GM23338 (cell line): ENCODE data around the gene L3MBTL4. TPM values are rescaled to one million over a fixed set of nuclear protein-coding genes. Genes with fewer than 3 reads are reported as not detected.

ENCODE experiments used
- ATAC-seq: fragments of 200-7000 bp; cut with Tn5 transposase; 3 replicates; pipeline ENCODE4 v1.9.1; 2020
- DNase-seq: peaks from one replicate; pipeline ENCODE4 v3.0.0-alpha.2; 2015; ENCODE audit warnings: low spot score
- H2AFZ ChIP-seq: fragments of 200-600 bp; sonication (generic); 2 replicates; pipeline ENCODE4 v1.8.0; 2016; ENCODE audit warnings: antibody characterized with exemption, mild to moderate bottlenecking, moderate library complexity
- H3F3A ChIP-seq: fragments of 200-600 bp; sonication (generic); replicated peaks from 2 replicates; pipeline ENCODE4 v1.8.0; 2017; ENCODE audit warnings: antibody characterized with exemption, mixed run types, low read depth
- H3K27ac ChIP-seq: fragments of 200-600 bp; sonication (generic); 2 replicates; pipeline ENCODE4 v1.6.1; 2016; ENCODE audit warnings: low read depth
- H3K27me3 ChIP-seq: fragments of 200-600 bp; sonication (generic); 2 replicates; pipeline ENCODE4 v1.8.0; 2016; ENCODE audit warnings: mild to moderate bottlenecking, mixed run types, moderate library complexity; ENCODE audit not compliant: insufficient read depth
- H3K36me3 ChIP-seq: fragments of 200-600 bp; sonication (generic); 2 replicates; pipeline ENCODE4 v1.8.0; 2016; ENCODE audit warnings: mild to moderate bottlenecking; ENCODE audit not compliant: insufficient read depth
- H3K4me1 ChIP-seq: fragments of 200-600 bp; sonication (generic); 2 replicates; pipeline ENCODE4 v1.8.0; 2016; ENCODE audit warnings: mild to moderate bottlenecking, moderate library complexity; ENCODE audit not compliant: insufficient read depth
- H3K4me2 ChIP-seq: fragments of 200-600 bp; sonication (generic); 2 replicates; pipeline ENCODE4 v1.7.1; 2017; ENCODE audit warnings: mixed run types
- H3K4me3 ChIP-seq: fragments of 200-600 bp; sonication (generic); 2 replicates; pipeline ENCODE4 v1.6.1; 2016; ENCODE audit warnings: mixed run types
- H3K79me2 ChIP-seq: fragments of 200-600 bp; sonication (generic); replicated peaks from 2 replicates; pipeline ENCODE4 v1.8.0; 2017; ENCODE audit warnings: mild to moderate bottlenecking; ENCODE audit not compliant: insufficient read depth
- H3K9me2 ChIP-seq: fragments of 200-600 bp; sonication (generic); 2 replicates; pipeline ENCODE4 v1.8.0; 2017; ENCODE audit not compliant: insufficient read depth
- H4K20me1 ChIP-seq: fragments of 200-600 bp; sonication (generic); replicated peaks from 2 replicates; pipeline ENCODE4 v1.8.0; 2017; ENCODE audit warnings: mild to moderate bottlenecking; ENCODE audit not compliant: insufficient read depth
- H3K27ac Mint-ChIP-seq: 2 replicates; pipeline ENCODE4 v1.8.0; 2020; ENCODE audit warnings: inconsistent platforms, mild to moderate bottlenecking, moderate library complexity, mixed read lengths
- H3K27me3 Mint-ChIP-seq: 3 replicates; pipeline ENCODE4 v1.8.0; 2022; ENCODE audit warnings: low read depth, mild to moderate bottlenecking, moderate library complexity, mixed read lengths, inconsistent platforms; ENCODE audit not compliant: insufficient read depth, poor library complexity
- H3K36me3 Mint-ChIP-seq: 3 replicates; pipeline ENCODE4 v1.8.0; 2021; ENCODE audit warnings: low read depth, mild to moderate bottlenecking, inconsistent platforms, moderate library complexity, mixed read lengths
- H3K4me1 Mint-ChIP-seq: 3 replicates; pipeline ENCODE4 v1.8.0; 2020; ENCODE audit warnings: mild to moderate bottlenecking, inconsistent platforms, mixed read lengths
- H3K4me3 Mint-ChIP-seq: 3 replicates; pipeline ENCODE4 v1.8.0; 2021; ENCODE audit warnings: moderate library complexity, mild to moderate bottlenecking, inconsistent platforms, mixed read lengths
- H3K9me3 Mint-ChIP-seq: 3 replicates; pipeline ENCODE4 v1.8.0; 2020; ENCODE audit warnings: moderate library complexity, mild to moderate bottlenecking, inconsistent platforms, mixed read lengths
- EZH2phosphoT487 ChIP-seq: fragments of 200-600 bp; sonication (generic); IDR thresholded peaks from one replicate; pipeline ENCODE4 v1.8.1; 2018; ENCODE audit warnings: antibody characterized with exemption; ENCODE audit not compliant: unreplicated experiment
- JUNB ChIP-seq: IDR thresholded peaks from one replicate; pipeline ENCODE4 v1.6.1; 2016; ENCODE audit warnings: antibody characterized with exemption; ENCODE audit not compliant: unreplicated experiment
- POLR2AphosphoS5 ChIP-seq: IDR thresholded peaks from 2 replicates; pipeline ENCODE4 v1.6.1; 2016; ENCODE audit warnings: antibody characterized with exemption, low read depth
- STAT1 ChIP-seq: IDR thresholded peaks from one replicate; pipeline ENCODE4 v1.6.1; 2016; ENCODE audit warnings: antibody characterized with exemption; ENCODE audit not compliant: unreplicated experiment
- ZNF114 ChIP-seq: fragments of 250-450 bp; sonication (Bioruptor Pico); IDR thresholded peaks from 2 replicates; pipeline ENCODE4 v1.5.0; 2020; ENCODE audit warnings: mild to moderate bottlenecking, moderate library complexity
- ZNF331 ChIP-seq: fragments of 250-450 bp; sonication (Bioruptor Pico); IDR thresholded peaks from 2 replicates; pipeline ENCODE4 v1.5.0; 2020; ENCODE audit warnings: low read depth, mild to moderate bottlenecking, moderate library complexity
- polyA plus RNA-seq: library from polyadenylated mRNA; unstranded; fragments of >200 nt; fragmentation: Nextera tagmentation; extraction: Ambion mirVana; gene quantifications from 2 replicates; pipeline ENCODE4 v1.2.1, GENCODE V29; 2016
- total RNA-seq: library from RNA; depleted of rRNA; stranded (reverse); fragments of >200 nt; shearing (Covaris generic); gene quantifications from 2 replicates; pipeline ENCODE4 v1.2.3, GENCODE V29; 2014
- TF ChIP-seq, protein P1 (sequence below): fragments of 250-450 bp; sonication (Bioruptor Pico); IDR thresholded peaks from 2 replicates; pipeline ENCODE4 v1.5.0; 2020; ENCODE audit warnings: mild to moderate bottlenecking, moderate library complexity
- TF ChIP-seq, protein P2 (sequence below), 2 experiments: fragments of 200-600 bp in 1 of 2; sonication (generic) in 1 of 2; conservative IDR thresholded peaks; 2 replicates each; pipeline versions ENCODE4 v1.5.1 to v1.6.1; 2016 to 2017; ENCODE audit warnings: antibody characterized with exemption in 2 of 2, low read depth in 2 of 2, mild to moderate bottlenecking in 2 of 2, moderate library complexity in 1 of 2

L3MBTL4 gene
- total and polyA plus RNA-seq, 2 experiments from 2014 or later: 0.48 to 2.8 TPM

DNA sequence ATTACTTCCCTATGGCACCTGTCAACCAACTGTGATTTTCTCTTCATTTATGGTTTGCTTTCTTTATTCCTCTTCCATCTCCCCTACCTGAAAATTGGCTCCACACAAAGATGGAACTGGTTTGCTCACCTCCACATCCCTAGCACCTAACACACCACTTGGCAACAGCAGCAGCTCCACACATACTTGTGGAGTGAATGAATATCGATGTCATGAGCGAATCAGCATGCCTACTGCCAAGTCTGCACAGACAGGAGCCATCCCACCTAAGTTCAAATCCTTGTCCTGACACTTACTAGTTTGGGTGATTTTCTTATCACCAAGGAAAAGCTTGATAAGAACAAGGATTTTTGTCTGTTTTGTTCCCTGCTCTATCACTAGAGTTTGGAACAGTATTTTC lies 328.0 kb downstream of the L3MBTL4 start (continued):
- TF ChIP-seq, protein P1, sequence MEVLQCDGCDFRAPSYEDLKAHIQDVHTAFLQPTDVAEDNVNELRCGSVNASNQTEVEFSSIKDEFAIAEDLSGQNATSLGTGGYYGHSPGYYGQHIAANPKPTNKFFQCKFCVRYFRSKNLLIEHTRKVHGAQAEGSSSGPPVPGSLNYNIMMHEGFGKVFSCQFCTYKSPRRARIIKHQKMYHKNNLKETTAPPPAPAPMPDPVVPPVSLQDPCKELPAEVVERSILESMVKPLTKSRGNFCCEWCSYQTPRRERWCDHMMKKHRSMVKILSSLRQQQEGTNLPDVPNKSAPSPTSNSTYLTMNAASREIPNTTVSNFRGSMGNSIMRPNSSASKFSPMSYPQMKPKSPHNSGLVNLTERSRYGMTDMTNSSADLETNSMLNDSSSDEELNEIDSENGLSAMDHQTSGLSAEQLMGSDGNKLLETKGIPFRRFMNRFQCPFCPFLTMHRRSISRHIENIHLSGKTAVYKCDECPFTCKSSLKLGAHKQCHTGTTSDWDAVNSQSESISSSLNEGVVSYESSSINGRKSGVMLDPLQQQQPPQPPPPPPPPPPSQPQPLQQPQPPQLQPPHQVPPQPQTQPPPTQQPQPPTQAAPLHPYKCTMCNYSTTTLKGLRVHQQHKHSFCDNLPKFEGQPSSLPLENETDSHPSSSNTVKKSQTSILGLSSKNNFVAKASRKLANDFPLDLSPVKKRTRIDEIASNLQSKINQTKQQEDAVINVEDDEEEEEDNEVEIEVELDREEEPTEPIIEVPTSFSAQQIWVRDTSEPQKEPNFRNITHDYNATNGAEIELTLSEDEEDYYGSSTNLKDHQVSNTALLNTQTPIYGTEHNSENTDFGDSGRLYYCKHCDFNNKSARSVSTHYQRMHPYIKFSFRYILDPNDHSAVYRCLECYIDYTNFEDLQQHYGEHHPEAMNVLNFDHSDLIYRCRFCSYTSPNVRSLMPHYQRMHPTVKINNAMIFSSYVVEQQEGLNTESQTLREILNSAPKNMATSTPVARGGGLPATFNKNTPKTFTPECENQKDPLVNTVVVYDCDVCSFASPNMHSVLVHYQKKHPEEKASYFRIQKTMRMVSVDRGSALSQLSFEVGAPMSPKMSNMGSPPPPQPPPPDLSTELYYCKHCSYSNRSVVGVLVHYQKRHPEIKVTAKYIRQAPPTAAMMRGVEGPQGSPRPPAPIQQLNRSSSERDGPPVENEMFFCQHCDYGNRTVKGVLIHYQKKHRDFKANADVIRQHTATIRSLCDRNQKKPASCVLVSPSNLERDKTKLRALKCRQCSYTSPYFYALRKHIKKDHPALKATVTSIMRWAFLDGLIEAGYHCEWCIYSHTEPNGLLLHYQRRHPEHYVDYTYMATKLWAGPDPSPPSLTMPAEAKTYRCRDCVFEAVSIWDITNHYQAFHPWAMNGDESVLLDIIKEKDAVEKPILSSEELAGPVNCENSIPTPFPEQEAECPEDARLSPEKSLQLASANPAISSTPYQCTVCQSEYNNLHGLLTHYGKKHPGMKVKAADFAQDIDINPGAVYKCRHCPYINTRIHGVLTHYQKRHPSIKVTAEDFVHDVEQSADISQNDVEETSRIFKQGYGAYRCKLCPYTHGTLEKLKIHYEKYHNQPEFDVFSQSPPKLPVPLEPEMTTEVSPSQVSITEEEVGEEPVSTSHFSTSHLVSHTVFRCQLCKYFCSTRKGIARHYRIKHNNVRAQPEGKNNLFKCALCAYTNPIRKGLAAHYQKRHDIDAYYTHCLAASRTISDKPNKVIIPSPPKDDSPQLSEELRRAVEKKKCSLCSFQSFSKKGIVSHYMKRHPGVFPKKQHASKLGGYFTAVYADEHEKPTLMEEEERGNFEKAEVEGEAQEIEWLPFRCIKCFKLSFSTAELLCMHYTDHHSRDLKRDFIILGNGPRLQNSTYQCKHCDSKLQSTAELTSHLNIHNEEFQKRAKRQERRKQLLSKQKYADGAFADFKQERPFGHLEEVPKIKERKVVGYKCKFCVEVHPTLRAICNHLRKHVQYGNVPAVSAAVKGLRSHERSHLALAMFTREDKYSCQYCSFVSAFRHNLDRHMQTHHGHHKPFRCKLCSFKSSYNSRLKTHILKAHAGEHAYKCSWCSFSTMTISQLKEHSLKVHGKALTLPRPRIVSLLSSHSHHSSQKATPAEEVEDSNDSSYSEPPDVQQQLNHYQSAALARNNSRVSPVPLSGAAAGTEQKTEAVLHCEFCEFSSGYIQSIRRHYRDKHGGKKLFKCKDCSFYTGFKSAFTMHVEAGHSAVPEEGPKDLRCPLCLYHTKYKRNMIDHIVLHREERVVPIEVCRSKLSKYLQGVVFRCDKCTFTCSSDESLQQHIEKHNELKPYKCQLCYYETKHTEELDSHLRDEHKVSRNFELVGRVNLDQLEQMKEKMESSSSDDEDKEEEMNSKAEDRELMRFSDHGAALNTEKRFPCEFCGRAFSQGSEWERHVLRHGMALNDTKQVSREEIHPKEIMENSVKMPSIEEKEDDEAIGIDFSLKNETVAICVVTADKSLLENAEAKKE: no peak
- no peak for TF ChIP-seq ZNF114 (CRISPR knock-in tag)
- TF ChIP-seq EZH2phosphoT487: no peak

DNA sequence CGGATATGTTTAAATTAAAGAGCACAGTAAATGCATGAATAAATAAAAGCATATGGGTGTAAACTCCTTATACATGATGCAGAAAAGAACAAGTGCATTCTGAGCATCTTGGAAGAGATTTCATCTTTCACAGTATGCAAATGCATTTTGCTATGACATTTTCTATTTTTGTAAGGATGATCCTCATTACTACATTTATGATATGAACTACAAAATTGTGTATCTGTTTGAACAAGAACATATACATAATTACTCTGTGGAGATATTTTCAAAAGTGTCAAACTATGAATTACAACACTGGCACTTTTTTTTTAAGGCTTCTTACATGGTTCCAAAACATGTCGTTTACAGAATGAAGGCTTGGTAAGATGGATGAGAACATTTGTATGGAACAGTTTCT lies 335.3 kb downstream of the L3MBTL4 start:
- Mint-ChIP-seq H3K36me3 (no peaks in the 10 kb centered on the region), H3K4me1 (peaks cover 2% of the 10 kb centered on the region; the same call in 1 of the 3 replicates), H3K27ac (no peak overlapping the region), H3K9me3 (no peaks in the 10 kb centered on the region), H3K27me3 (peaks cover 4% of the 10 kb centered on the region), H3K4me3 (no peak overlapping the region)
- Histone ChIP-seq H3F3A (no peaks in the 10 kb centered on the region), H3K4me3 (no peak overlapping the region), H3K27ac (no peak overlapping the region), H2AFZ (no peak overlapping the region), H4K20me1 (peaks cover 3% of the 10 kb centered on the region; the same call in 1 of the 2 replicates), H3K79me2 (no peaks in the 10 kb centered on the region), H3K27me3 (no peaks in the 10 kb centered on the region), H3K36me3 (no peaks in the 10 kb centered on the region), H3K9me2 (no peaks in the 10 kb centered on the region; the same call in 1 of the 2 replicates), H3K4me1 (no peaks in the 10 kb centered on the region), H3K4me2 (no peak overlapping the region)
- ATAC-seq (no peak), DNase-seq (no peak)
- TF ChIP-seq JUNB: no peak
- no peak for TF ChIP-seq ZNF331 (CRISPR knock-in tag)
- TF ChIP-seq POLR2AphosphoS5: no peak
- TF ChIP-seq STAT1: no peak
- no peak for TF ChIP-seq EZH2phosphoT487
- TF ChIP-seq, protein P2, sequence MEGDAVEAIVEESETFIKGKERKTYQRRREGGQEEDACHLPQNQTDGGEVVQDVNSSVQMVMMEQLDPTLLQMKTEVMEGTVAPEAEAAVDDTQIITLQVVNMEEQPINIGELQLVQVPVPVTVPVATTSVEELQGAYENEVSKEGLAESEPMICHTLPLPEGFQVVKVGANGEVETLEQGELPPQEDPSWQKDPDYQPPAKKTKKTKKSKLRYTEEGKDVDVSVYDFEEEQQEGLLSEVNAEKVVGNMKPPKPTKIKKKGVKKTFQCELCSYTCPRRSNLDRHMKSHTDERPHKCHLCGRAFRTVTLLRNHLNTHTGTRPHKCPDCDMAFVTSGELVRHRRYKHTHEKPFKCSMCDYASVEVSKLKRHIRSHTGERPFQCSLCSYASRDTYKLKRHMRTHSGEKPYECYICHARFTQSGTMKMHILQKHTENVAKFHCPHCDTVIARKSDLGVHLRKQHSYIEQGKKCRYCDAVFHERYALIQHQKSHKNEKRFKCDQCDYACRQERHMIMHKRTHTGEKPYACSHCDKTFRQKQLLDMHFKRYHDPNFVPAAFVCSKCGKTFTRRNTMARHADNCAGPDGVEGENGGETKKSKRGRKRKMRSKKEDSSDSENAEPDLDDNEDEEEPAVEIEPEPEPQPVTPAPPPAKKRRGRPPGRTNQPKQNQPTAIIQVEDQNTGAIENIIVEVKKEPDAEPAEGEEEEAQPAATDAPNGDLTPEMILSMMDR (conservative IDR thresholded peaks at IDR 0.05; ENCODE audit: low read depth in 2 of 2): no peak
- TF ChIP-seq, protein P1: no peak
